Measurements from ENCODE around the gene COL12A1.

The COL12A1 gene

GRCh38 chr6:75149240-75149639 lies 56.6 kb downstream of the COL12A1 start:
- DNase-seq (ENCODE audit: extremely low spot score, insufficient read length, low read depth) = no peak
- no peak for FAIRE-seq

- no peak for FAIRE-seq
- no peak for DNase-seq (ENCODE audit: extremely low spot score, insufficient read length, low read depth)
Measured at GRCh38 chr6:75147512-75147911, 58.3 kb downstream of the COL12A1 start.

- DNase-seq (ENCODE audit: extremely low spot score, insufficient read length, low read depth) (no peak), FAIRE-seq (no peak)
Measured at GRCh38 chr6:75145976-75146375, 59.9 kb downstream of the COL12A1 start.

GRCh38 chr6:75145211-75145610 lies 60.6 kb downstream of the COL12A1 start:
- FAIRE-seq (no peak), DNase-seq (ENCODE audit: extremely low spot score, insufficient read length, low read depth) (no peak)

GRCh38 chr6:75144386-75144785 lies 61.5 kb downstream of the COL12A1 start:
- no peak for FAIRE-seq
- DNase-seq (ENCODE audit: extremely low spot score, insufficient read length, low read depth) = no peak

GRCh38 chr6:75143191-75143590 lies 62.7 kb downstream of the COL12A1 start:
- DNase-seq (ENCODE audit: extremely low spot score, insufficient read length, low read depth) (no peak), FAIRE-seq (no peak)

GRCh38 chr6:75142721-75143120 lies 63.1 kb downstream of the COL12A1 start:
- no peak for FAIRE-seq

GRCh38 chr6:75135876-75136275 lies 70.0 kb downstream of the COL12A1 start:
- FAIRE-seq (no peak), DNase-seq (ENCODE audit: extremely low spot score, insufficient read length, low read depth) (no peak)

More at GRCh38 chr6:75142721-75143120, 63.1 kb downstream of the COL12A1 start:
- DNase-seq (ENCODE audit: extremely low spot score, insufficient read length, low read depth) = no peak

- DNase-seq (ENCODE audit: extremely low spot score, insufficient read length, low read depth) (no peak), FAIRE-seq (no peak)
Measured at GRCh38 chr6:75135450-75135849, 70.4 kb downstream of the COL12A1 start.

- no peak for DNase-seq (ENCODE audit: extremely low spot score, insufficient read length, low read depth)
- FAIRE-seq = no peak
Measured at GRCh38 chr6:75130784-75131183, 75.1 kb downstream of the COL12A1 start.

- DNase-seq (ENCODE audit: extremely low spot score, insufficient read length, low read depth) (no peak), FAIRE-seq (no peak)
Measured at GRCh38 chr6:75128878-75129570, 76.8 kb downstream of the COL12A1 start.

GRCh38 chr6:75126518-75126917 lies 79.3 kb downstream of the COL12A1 start:
- FAIRE-seq (no peak), DNase-seq (ENCODE audit: extremely low spot score, insufficient read length, low read depth) (no peak)

GRCh38 chr6:75124983-75125382 lies 80.9 kb downstream of the COL12A1 start:
- no peak for FAIRE-seq
- DNase-seq (ENCODE audit: extremely low spot score, insufficient read length, low read depth) = no peak

- no peak for FAIRE-seq
- DNase-seq (ENCODE audit: extremely low spot score, insufficient read length, low read depth) = no peak
Measured at GRCh38 chr6:75124085-75124484, 81.8 kb downstream of the COL12A1 start.

GRCh38 chr6:75118925-75119515 lies 86.8 kb downstream of the COL12A1 start:
- DNase-seq (ENCODE audit: extremely low spot score, insufficient read length, low read depth) = no peak
- no peak for FAIRE-seq

- FAIRE-seq = no peak
- no peak for DNase-seq (ENCODE audit: extremely low spot score, insufficient read length, low read depth)
Measured at GRCh38 chr6:75117701-75118100, 88.2 kb downstream of the COL12A1 start.

GRCh38 chr6:75116946-75117345 lies 88.9 kb downstream of the COL12A1 start:
- FAIRE-seq (no peak), DNase-seq (ENCODE audit: extremely low spot score, insufficient read length, low read depth) (no peak)

GRCh38 chr6:75115481-75115880 lies 90.4 kb downstream of the COL12A1 start:
- DNase-seq (ENCODE audit: extremely low spot score, insufficient read length, low read depth) = no peak
- no peak for FAIRE-seq

GRCh38 chr6:75114806-75115205 lies 91.0 kb downstream of the COL12A1 start:
- DNase-seq (ENCODE audit: extremely low spot score, insufficient read length, low read depth) (no peak), FAIRE-seq (no peak)

GRCh38 chr6:75114195-75114594 lies 91.7 kb downstream of the COL12A1 start:
- FAIRE-seq = no peak
- no peak for DNase-seq (ENCODE audit: extremely low spot score, insufficient read length, low read depth)

- FAIRE-seq = no peak
Measured at GRCh38 chr6:75113446-75113845, 92.4 kb downstream of the COL12A1 start.

GRCh38 chr6:75109765-75110164 lies 96.1 kb downstream of the COL12A1 start:
- FAIRE-seq (no peak), DNase-seq (ENCODE audit: extremely low spot score, insufficient read length, low read depth) (no peak)

More at GRCh38 chr6:75113446-75113845, 92.4 kb downstream of the COL12A1 start:
- DNase-seq (ENCODE audit: extremely low spot score, insufficient read length, low read depth) = no peak
